Keratinocyte (primary cell): ENCODE measurements around the gene ZNF160. TPM values are rescaled to one million over a fixed set of nuclear protein-coding genes. Genes with fewer than 3 reads are reported as not detected.

Experiments
- DNase-seq: peaks from one replicate; pipeline ENCODE4 v3.0.0-alpha.2; 2011; ENCODE audit warnings: low read depth, missing footprints, low spot score
- FAIRE-seq: peaks from 2 replicates; lab custom pipeline; 2011; peaks lifted over from hg19 to GRCh38; lab: Jason Lieb, UNC
- H2AFZ ChIP-seq: 2 replicates; pipeline ENCODE4 v1.6.0; 2012; ENCODE audit warnings: low read length, control low read depth, inconsistent platforms; ENCODE audit not compliant: control insufficient read depth
- H3K27ac ChIP-seq: 2 replicates; pipeline ENCODE4 v1.5.1; 2011; ENCODE audit warnings: low read length; ENCODE audit not compliant: control insufficient read depth, insufficient read depth
- H3K27me3 ChIP-seq: 3 replicates; pipeline ENCODE4 v1.6.0; 2011; ENCODE audit warnings: low read length; ENCODE audit not compliant: control insufficient read depth, insufficient read depth; ENCODE audit errors: extremely low read depth
- H3K36me3 ChIP-seq, 2 experiments: 2 replicates in 1 of 2; 3 replicates in 1 of 2; pipeline ENCODE4 v1.5.1; 2011; ENCODE audit warnings: low read length in 2 of 2, mild to moderate bottlenecking in 1 of 2; ENCODE audit not compliant: control insufficient read depth in 2 of 2, insufficient read depth in 2 of 2; ENCODE audit errors: extremely low read depth in 1 of 2
- H3K4me1 ChIP-seq: 3 replicates; pipeline ENCODE4 v1.5.1; 2011; ENCODE audit warnings: low read length; ENCODE audit not compliant: control insufficient read depth, insufficient read depth; ENCODE audit errors: extremely low read depth
- H3K4me2 ChIP-seq: 3 replicates; pipeline ENCODE4 v1.6.0; 2011; ENCODE audit warnings: low read depth, low read length; ENCODE audit not compliant: control insufficient read depth, insufficient read depth; ENCODE audit errors: extremely low read depth
- H3K4me3 ChIP-seq, 3 experiments: fragments of 200-600 bp in 1 of 3; sonication (generic) in 1 of 3; 2 replicates in 2 of 3; 3 replicates in 1 of 3; pipeline ENCODE4 v1.5.1; 2011 to 2016; ENCODE audit warnings: low read length in 3 of 3, mild to moderate bottlenecking in 3 of 3, control low read depth in 2 of 3, inconsistent platforms in 1 of 3, low read depth in 1 of 3, mixed read lengths in 1 of 3, mixed run types in 1 of 3, moderate library complexity in 1 of 3; ENCODE audit not compliant: control insufficient read depth in 2 of 3, insufficient read depth in 2 of 3; ENCODE audit errors: extremely low read depth in 1 of 3
- H3K79me2 ChIP-seq: 2 replicates; pipeline ENCODE4 v1.6.0; 2012; ENCODE audit warnings: low read length; ENCODE audit not compliant: control insufficient read depth, insufficient read depth
- H3K9ac ChIP-seq: 3 replicates; pipeline ENCODE4 v1.6.0; 2011; ENCODE audit warnings: low read length; ENCODE audit not compliant: control insufficient read depth, insufficient read depth; ENCODE audit errors: extremely low read depth
- H3K9me1 ChIP-seq: 3 replicates; pipeline ENCODE4 v1.6.0; 2011; ENCODE audit warnings: low read length; ENCODE audit not compliant: control insufficient read depth, insufficient read depth; ENCODE audit errors: extremely low read depth
- H3K9me3 ChIP-seq: 2 replicates; pipeline ENCODE4 v1.5.1; 2012; ENCODE audit warnings: low read depth, low read length; ENCODE audit not compliant: control insufficient read depth
- H4K20me1 ChIP-seq: 3 replicates; pipeline ENCODE4 v1.6.0; 2011; ENCODE audit warnings: low read length; ENCODE audit not compliant: control insufficient read depth, insufficient read depth; ENCODE audit errors: extremely low read depth
- CTCF ChIP-seq, 3 experiments: IDR thresholded peaks in 1 of 3; conservative IDR thresholded peaks in 1 of 3; optimal IDR thresholded peaks in 1 of 3; 2 replicates in 2 of 3; 3 replicates in 1 of 3; pipeline versions ENCODE3 to v1.5.1; 2011; ENCODE audit warnings: low read length in 3 of 3, mild to moderate bottlenecking in 3 of 3, moderate library complexity in 2 of 3, control low read depth in 1 of 3, inconsistent platforms in 1 of 3; ENCODE audit not compliant: insufficient read depth in 2 of 3; ENCODE audit errors: extremely low read depth in 1 of 3
- EZH2 ChIP-seq: IDR thresholded peaks from one replicate; pipeline ENCODE4 v1.6.1; 2012; ENCODE audit warnings: inconsistent platforms, mild to moderate bottlenecking, low read length, moderate library complexity
- dilution Hi-C: fragments of 300-500 bp; cut with MboI; formaldehyde crosslinking; loops from one replicate; pipeline ENCODE4 v1.7.0; 2020; ENCODE audit warnings: low sequenced_read_pairs; ENCODE audit not compliant: extremely low pct_ligation_motif_present
- polyA minus RNA-seq, 3 experiments: library from RNA; depleted of rRNA, polyadenylated mRNA; stranded (reverse); fragments of >200 nt; gene quantifications; 1 replicate in 1 of 3; 2 replicates in 1 of 3; 3 replicates in 1 of 3; pipeline ENCODE4 v1.2.3, GENCODE V29; 2011
- polyA plus RNA-seq, 5 experiments: library from polyadenylated mRNA; depleted of rRNA in 3 of 5; stranded (reverse) in 3 of 5; stranded (forward) in 1 of 5; unstranded in 1 of 5; fragments of >200 nt; gene quantifications; 1 replicate in 1 of 5; 2 replicates in 3 of 5; 3 replicates in 1 of 5; pipeline versions ENCODE4 v1.2.1 to v1.2.3, GENCODE V29; 2011 to 2012; ENCODE audit warnings: missing spikeins in 2 of 5, low read depth in 1 of 5, low replicate concordance in 1 of 5

Gene ZNF160
- 10.2 to 14.4 TPM (median 12.6 TPM) in 3 replicates for polyA plus RNA-seq
- polyA plus RNA-seq (2011; ENCODE audit: low read depth) = 15.8 TPM
- polyA plus RNA-seq (2011; cell fraction: cytosol; rRNA removed) = 5.7 and 9.7 TPM in 2 replicates
- 43.1 and 47.8 TPM in 2 replicates for polyA plus RNA-seq (2011; cell fraction: nucleus; rRNA removed)
- 8.7 and 12.8 TPM in 2 replicates for polyA plus RNA-seq (2012; ENCODE audit: low replicate concordance)
- polyA minus RNA-seq = 13.7 to 30.8 TPM (median 20.2 TPM) in 3 replicates
- polyA minus RNA-seq (2011; cell fraction: cytosol; rRNA and poly(A)+ RNA removed) = 13.8 TPM
- 28.4 and 46.3 TPM in 2 replicates for polyA minus RNA-seq (2011; cell fraction: nucleus; rRNA and poly(A)+ RNA removed)

- dilution Hi-C loops = no loop called here
- peak within 1 kb of the TSS; percentile 90 for H3K9ac ChIP-seq
- no peak for TF ChIP-seq CTCF (optimal IDR thresholded peaks at IDR 0.05 in 1 of 3, IDR thresholded peaks at IDR 0.05 in 1 of 3, conservative IDR thresholded peaks at IDR 0.05 in 1 of 3; ENCODE audit: extremely low read depth in 1 of 3, insufficient read depth in 2 of 3, low read length in 3 of 3)
- no peak for TF ChIP-seq EZH2
- H3K4me2 ChIP-seq = peak within 1 kb of the TSS; percentile 99
- peaks cover 25% of the 10 kb centered on the region for H3K79me2 ChIP-seq
- FAIRE-seq = no peak
- peaks cover 2% of the 10 kb centered on the region for H3K9me3 ChIP-seq
- H3K27ac ChIP-seq = peak within 1 kb of the TSS; percentile 85
- DNase-seq = peak; percentile 71
- H3K27me3 ChIP-seq = no peaks in the 10 kb centered on the region
- peaks cover 0 to under 1% of the 10 kb centered on the region in 2 experiments for H3K36me3 ChIP-seq
- no peaks in the 10 kb centered on the region for H3K9me1 ChIP-seq
- H3K4me3 ChIP-seq = peak within 1 kb of the TSS; percentile 57 to 82 (median 71)
- peak within 1 kb of the TSS; percentile 96 for H2AFZ ChIP-seq
- peaks cover 12% of the 10 kb centered on the region for H3K4me1 ChIP-seq
- H4K20me1 ChIP-seq = no peaks in the 10 kb centered on the region
Measured at GRCh38 chr19:53103234-53104203, at the start of gene ZNF160. Gene ZNF160, minus strand, starts transcription at chr19:53103422. Its CDS starts 17,146 bp downstream, at chr19:53086276.

- Histone ChIP-seq H3K4me3 (no peak overlapping the region), H4K20me1 (no peaks in the 10 kb centered on the region), H3K4me2 (no peak overlapping the region), H3K36me3 (peaks cover 0 to 4% of the 10 kb centered on the region in 2 experiments), H3K9ac (no peak overlapping the region), H3K9me1 (no peaks in the 10 kb centered on the region), H2AFZ (no peak overlapping the region), H3K79me2 (no peaks in the 10 kb centered on the region), H3K9me3 (peaks cover 14% of the 10 kb centered on the region), H3K27ac (no peak overlapping the region), H3K27me3 (no peaks in the 10 kb centered on the region), H3K4me1 (no peaks in the 10 kb centered on the region)
- dilution Hi-C loops = no loop called here
- FAIRE-seq = no peak
- no peak for DNase-seq
- TF ChIP-seq CTCF (optimal IDR thresholded peaks at IDR 0.05 in 1 of 3, IDR thresholded peaks at IDR 0.05 in 1 of 3, conservative IDR thresholded peaks at IDR 0.05 in 1 of 3; ENCODE audit: extremely low read depth in 1 of 3, insufficient read depth in 2 of 3, low read length in 3 of 3) (no peak), EZH2 (no peak)
Measured at GRCh38 chr19:53147645-53148044, 44.4 kb upstream of the ZNF160 start.
